Astrocyte of the hippocampus (primary cell): ENCODE measurements around the gene BIN2.
A peak's percentile ranks its signal among the peaks of the same experiment; 100 is the strongest.

Experiments
- DNase-seq: peaks from one replicate; pipeline ENCODE4 v3.0.0; 2011; ENCODE audit warnings: low read depth, low spot score

The BIN2 gene

DNA sequence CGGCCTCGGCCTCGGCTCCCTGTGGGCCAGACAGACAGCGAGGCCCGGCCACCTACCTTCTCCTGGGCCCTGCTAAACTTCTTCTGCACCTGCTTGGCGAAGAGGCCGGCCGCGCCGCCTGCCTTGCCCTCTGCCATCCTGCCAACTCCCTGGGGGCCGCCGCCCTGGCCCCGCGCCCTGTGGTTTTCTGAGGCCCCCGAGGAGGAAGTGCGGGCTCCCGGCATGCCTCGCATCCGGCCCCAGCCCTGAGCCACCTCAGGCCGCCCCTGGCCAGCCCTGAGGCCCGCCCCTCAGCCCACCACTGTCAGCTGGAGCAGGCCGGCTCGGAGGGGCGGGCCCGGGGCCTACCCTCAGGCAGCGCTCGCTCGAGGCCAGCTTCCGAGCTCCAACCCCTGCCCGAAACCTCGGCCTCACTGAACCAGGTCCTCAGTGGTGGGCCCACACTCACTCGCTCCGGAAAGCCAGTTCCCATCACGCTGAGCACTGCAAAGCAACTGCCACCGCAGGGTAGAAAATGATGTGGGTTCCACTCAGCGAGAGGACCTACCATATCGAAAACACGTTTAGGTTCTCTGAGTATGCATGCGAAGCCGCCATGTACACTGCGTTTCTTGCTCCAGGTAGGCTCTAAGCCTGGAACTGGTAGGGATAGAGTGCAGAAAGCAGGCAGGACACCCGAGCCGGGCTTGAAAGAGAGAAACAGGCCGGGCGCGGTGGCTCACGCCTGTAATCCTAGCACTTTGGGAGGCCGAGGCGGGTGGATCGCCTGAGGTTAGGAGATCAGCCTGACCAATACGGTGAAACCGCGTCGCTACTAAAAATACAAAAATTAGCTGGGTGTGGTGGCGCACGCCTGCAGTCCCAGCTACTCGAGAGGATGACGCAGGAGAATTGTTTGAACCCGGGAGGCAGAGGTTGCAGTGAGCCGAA is at the start of gene BIN2:
Gene BIN2, minus strand, starts transcription at position 209 of the 930 bp plus-strand sequence. Its CDS starts 72 bp downstream, at position 137.
- no peak for DNase-seq

DNA sequence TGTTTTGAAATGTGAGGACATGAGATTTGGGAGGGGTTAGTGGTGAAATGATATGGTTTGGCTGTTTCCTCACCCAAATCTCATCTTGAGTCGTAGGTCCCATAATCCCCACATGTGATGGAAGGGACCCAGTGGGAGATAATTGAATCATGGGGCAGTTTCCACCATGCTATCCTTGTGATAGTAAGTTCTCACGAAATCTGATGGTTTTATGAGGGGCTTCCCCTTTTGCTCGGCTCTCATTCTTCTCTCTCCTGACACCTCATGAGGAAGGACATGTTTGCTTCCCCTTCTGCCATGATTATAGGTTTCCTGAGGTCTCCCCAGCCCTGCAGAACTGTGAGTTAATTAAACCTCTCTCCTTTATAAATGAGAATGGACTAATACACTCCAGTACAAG is 49.2 kb upstream of the BIN2 start:
- DNase-seq, result no peak

DNA sequence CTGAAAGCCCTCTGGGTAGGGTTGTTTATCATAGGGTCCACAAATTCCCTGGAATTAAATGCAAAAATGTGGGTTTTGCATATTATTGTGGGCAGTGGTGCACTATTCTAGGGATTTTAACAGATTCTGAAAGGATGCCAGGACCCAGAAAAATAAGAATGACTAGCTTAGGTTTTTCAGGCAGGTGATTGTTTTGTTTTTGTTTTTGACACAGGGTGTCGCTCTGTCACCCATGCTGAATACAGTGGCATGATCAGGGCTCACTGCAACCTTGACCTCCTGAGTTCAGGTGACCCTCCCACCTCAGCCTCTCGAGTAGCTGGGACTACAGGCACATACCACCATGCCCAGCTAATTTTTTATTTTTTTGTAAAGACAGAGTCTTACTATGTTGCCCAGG is 48.0 kb upstream of the BIN2 start:
- no peak for DNase-seq

DNA sequence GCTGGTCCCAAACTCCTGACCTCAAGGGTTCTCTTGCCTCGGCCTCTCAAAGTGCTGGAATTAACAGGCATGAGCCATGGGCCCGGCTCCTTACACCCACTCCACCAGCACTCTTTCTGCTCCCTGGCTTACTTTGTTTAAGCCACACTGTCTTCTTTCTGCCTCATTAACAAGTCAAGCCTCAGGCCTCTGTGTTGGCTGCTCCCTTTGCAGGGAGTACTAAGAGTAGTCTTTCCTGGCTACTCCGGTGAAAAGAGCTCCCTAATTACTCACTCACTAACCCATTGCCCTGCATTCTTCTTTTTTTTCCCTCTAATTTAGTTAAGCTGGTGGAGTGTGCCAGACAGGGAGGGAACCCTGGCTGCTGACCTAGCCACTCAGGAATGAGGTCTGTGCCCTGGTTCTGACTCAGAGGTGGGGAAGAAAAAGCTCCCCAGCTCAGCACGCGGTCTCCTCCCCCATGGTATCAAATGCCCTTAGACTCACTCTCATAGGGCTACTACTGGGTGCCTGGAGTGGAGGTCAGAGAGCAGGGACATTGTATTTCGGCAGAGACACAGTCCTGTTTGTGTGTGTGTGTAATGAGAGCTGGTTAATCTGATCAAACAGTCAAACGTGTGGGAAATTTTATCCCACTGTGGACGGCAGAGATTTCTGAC is 47.5 kb upstream of the BIN2 start:
- DNase-seq, result peak; percentile 98

DNA sequence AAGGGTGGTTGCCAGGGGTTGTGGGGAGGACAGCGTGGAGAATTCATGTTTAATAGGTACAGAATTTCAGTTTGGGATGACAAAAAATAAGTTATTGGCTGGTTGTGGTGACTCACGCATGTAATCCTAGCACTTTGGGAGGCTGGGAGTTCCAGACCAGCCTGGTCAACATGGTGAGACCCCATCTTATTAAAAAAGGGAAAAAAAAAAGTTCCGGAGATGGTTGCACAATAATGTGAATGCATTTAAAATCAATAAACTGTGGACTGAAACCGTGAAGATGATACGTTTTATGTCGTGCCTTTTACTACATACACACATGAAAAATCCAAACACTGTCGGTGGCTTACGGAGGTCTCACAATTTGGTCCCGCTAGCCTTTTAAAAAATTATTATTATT is 46.7 kb upstream of the BIN2 start:
- DNase-seq, result no peak

DNA sequence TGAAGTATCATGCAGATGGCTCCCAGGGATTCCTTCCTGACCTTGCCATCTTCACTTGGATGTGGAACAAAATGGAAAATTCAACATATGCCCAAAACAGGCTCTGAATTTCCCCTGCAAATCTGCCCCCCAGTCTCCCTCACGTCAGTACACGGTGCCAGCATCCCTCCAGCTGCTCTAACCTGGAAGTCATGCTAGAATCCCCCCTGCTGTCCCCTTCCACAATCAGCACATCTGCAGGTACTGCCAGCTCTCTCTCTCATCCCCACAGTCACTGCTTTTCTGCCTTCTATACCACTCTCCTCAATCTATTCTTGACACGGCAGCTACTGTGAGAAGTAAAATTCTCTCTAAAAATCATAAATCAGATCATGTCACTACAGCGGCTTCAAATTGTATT is 45.6 kb upstream of the BIN2 start:
- no peak for DNase-seq

DNA sequence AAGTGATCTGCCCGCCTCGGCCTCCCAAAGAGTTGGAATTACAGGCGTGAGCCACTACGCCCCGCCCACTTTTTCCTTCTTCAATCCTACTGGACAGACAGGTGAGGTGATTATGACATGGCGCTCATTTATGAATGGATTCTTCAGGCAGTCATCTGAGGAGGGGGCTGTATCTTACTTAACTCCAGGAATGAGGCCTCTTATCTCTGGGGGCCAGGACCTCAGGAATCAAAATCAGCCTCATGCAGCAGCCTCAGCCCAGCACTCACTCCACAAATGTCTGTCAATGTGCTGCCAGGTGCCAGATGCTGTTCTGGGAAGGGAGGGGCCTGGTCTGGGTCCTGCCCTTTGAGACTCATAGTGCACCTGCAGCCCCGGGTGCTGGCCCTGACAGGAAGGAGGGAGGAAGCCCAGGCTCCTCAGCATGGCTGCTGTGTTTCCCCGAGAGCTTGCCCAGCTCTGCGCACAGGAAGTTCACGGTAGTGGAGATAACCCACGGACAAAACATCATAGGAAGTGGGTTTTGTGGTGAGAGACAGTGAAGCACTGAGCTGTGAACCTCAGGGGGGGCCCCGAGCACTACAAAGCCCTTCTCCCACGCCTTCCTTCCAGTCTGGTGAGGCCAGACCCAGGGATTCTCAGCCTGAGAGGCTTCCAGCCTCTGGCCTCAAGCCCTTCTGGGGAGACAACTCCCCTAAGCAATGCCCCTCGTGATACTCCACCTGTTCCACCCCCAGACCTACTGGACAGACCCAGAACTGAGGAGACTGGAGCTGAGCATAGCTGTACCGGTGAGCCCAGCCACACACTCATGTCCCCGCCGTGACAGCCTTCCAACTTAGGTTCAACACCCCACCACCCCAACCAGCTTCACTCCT is 44.9 kb upstream of the BIN2 start:
- DNase-seq, result peak; percentile 43

DNA sequence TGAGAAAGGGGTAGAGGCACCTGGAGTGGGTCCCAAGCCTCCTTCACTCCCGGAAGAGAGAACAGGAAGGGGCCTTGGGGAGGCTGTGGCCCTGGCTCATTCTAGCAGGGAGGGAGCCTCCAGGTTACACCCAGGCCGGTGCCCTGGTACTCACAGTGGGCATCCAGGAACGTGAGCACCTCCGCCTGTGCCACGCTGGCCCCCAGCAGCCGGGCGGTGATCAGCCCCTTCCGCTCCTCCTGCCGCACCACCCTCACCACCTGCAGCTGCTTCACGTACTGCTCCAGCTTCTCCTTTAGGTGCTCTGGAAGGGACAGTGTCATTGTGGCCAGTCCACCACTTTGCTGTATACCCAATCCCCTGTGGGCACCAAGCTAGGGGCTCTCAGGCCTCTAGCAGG is 41.3 kb upstream of the BIN2 start:
- DNase-seq, result no peak

DNA sequence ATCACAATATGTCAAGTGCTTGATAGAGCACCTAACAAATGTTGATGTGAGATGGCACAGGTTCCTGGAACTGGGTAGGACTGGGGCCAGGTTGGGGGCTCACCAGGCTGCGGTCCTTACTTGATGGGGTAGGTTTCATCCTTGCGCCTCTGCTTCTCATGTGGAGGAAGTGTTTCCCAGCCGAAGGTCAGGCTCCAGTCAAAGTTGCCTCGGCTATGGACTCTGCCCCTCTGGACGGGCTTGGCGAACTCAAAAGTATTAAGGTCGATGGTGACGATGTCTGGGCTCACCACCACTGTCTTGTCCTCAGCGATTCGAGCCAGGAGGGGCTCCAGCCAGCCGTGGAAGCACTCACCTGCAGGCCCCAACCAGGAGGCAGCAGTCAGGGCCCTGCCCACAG is 40.0 kb upstream of the BIN2 start:
- DNase-seq, result no peak

DNA sequence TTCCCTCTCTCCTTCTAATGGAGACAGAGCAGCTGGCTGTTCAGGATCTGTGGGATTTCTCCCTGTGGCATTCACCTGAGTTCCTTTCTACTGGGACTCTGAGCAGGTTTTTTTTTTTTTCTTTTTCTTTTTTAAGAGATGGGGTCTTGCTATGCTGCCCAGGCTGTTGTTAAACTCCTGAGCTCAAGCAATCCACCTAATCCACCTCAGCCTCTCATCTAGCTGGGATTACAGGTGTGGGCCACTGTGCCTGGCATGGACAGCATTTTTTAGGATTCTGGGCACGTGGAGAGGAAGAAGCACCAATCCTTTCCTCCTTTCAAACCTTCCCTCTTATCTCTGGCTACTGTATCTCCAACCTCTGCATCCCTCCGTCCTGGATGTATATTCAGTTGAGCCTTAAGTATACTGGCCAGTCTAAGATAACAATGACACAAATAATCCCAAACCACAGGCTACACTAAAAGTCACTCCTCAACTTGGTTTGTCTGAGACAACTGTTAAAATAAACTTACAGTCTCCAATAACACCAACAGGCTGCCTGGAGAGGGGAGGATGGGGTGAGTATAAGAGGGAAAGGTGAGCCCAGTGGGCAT is 38.9 kb upstream of the BIN2 start:
- DNase-seq, result no peak

DNA sequence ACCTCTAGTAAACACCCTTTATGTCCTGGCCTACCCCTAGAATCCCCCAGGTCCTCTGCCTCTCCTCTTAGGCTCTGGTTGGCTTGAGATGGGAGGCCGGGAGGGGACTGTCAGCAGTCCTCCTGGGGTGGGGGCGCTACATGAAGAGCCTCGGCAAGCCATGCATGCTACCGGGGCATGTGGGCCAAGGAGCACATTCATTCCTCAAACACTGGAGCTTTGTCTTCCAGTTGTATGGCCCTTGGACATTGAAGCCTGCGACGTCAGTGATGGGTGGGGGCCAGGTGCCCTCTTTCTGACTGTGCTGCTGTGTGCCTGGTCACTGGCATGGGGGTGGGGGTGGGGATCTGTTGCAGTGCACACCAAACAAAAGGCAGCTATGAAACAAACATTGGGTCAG is 38.3 kb upstream of the BIN2 start:
- no peak for DNase-seq

DNA sequence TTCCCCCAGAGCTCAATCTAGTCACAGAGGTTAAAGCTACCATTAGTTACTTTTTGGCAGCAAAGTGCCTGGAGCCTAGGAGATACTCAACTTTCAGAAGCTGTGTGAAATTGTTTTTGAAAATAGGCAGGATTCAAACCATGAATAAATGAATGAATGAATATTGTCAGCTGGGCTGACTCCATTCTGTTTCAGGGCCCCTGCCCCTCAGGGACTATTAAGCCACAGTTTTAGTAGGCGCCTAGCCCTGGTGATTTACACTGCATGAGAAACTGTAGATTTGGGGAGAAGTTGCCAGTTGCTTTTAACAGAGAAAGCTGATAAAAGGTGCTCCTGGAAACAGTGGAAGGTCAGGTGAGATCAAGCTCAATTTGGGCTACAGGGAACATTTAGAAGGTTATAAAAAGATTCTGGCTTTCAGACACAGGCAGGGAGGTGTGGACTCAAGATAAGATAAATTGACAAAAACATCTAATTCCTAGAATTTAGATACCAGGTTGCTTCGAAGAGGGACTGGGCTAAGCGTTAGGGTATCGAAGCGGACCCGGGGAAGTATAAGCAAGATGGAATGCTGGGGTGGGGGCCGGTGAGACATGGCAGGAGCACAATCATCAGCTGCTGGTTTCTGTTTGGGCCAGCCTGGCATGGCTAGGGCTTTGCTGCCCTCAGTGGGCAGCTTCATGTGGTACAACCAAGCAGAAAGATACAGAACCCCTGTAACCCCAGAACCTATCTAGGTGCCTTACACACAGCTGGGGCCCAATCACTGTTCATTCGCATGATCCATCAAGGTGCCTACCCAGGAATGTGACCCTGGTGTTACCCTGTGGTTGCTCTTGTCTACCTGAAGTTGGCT is 37.4 kb upstream of the BIN2 start:
- DNase-seq, result no peak

DNA sequence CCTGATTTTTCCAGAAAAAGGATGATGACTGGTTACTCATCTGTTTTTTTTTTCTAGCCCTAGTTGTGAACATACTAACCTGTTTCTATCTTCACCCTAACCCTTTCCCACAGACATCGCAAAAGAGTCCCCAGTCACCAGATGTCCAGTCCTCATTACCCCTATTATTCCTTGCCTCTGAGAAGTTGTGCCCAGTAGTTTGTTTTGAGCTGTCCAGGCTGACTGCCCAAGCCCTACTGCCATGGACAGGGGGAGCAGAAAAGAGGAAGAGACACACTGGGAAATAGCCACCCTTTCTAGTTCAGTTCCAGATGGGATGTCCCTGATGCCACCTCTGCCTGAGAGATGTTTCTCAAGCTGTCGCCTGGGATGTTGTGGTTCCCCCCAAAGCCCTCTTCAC is 36.3 kb upstream of the BIN2 start:
- no peak for DNase-seq

DNA sequence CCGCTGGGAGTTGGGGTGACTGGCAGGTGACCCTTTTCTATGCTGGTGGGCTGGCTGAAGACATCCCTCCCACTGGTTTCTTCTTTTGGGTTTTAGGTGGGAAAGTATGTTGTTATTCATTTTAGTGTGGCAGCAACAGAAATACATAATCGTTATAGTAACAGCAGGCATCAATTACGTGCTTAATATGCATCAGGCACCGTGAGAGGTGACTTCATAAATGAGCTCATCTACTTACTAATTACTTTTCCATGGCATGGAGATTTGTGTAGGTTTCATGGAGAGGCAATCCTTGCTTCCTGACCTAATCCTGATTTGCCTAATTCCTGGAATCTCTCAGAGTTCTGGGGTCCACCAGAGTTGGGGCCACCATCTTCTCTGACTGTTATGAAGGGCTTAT is 35.9 kb upstream of the BIN2 start:
- DNase-seq, result no peak

DNA sequence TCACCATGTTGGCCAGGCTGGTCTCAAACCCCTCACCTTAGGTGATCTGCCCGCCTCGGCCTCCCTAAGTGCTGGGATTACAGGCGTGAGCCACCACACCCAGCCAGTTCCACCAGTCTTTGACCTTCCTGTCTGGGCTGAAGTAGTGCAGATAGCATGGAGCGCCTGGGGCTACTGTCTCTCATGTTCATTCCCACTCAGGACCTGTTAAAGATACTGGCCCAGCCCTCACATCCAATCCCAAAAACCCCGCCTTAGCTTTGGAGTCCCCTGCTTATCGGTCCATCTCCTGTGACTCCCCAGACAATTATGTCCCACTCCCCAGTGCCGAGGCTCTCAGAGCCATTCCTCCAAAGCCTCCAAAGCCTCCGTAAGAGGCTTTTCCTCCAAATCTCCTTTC is 34.5 kb upstream of the BIN2 start:
- DNase-seq, result no peak

DNA sequence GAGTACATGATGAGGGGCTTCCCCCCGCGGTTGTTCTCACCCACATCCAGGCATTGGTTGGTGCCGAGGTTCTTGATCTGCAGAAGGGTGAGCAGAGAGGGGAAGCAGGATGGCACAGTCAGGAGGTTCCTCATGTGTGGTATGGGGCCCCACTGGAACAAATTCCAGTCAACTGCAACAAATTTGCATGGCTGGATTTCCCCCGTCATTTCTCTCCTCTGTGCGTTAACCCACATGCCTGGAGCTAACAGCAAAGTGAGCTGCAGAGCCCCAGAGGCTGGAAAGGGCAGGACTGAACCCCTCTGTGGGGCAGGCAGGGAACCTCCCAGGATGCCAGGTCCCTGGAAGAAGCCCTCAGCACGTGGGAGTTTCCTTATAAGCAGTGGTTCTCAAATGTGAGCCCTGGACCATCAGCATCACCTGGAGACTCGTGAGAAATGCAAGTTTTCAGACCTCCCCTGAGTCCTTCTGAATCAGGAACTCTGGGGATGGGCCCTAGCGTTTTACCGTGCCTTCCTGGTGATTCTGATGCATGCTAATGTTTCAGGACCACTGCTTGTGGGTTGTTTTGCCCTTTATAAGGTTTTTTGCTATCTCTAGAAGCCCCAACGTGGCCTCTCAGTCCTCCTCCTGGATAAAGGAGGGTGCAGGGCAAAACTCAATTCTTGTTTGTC is 33.5 kb upstream of the BIN2 start:
- DNase-seq, result no peak

DNA sequence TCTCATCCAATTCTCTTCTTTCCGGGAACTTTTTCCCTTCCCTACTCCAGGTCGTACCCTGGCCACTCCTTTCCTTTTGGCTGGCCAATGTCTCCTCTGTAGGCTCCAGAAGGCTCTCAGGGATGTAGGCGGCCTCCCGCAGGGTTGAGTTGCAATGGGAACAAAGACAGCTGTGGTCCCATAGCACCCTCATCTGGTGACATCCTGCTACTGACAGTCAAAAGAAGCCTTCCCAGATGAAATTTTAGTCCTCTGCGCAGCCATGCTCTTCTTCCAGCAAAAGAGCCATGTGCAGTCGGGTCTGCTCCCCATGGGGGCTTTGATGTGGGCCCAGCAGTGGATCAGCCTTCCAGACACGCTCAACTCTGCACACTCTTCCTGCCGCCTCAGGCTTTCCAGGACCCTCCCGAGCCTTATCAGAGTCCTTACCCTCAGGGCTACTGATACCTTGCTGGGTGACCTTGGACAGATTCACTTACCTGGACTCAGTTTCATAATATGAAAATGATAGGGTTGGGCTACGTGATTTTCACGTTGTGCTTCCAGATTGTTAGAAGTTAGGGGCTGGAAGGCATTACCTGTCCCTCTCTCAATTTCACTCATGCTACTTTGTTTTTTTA is 28.0 kb upstream of the BIN2 start:
- peak; percentile 83 for DNase-seq

DNA sequence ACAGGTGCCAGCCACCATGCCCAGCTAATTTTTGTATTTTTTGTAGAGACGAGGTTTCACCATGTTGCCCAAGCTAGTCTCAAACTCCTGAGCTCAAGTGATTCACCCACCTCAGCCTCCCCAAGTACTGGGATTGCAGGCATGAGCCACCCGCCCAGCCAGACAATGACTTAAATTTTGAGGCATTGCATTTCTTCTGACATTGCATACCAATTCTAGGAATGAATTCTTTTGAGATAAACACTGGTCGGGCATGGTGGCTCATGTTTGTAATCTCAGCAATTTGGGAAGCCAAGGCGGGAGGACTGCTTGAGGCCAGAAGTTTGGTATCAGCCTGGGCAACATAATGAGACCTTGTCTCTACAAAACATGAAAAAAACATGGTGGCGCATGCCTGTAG is 25.1 kb upstream of the BIN2 start:
- peak; percentile 65 for DNase-seq

DNA sequence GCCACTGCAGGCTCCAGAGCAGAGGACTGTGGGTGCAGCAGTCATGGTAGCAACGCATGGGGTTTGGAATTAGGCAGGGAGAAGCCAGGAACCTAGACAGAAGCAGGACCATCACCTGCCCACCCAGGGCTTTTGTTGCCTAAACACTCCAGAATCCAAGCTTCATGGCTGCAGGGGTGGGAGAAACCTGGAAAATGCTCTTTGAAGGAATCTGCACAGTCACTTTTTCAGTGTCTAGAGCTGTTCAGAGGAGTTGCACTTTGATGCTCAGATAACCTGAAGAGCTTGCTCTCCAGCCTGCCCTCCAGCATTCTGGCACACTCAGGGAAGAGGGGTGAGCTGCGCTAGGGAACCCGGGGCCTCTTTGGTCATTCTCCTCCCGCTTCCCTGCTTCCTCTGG is 24.1 kb upstream of the BIN2 start:
- no peak for DNase-seq

DNA sequence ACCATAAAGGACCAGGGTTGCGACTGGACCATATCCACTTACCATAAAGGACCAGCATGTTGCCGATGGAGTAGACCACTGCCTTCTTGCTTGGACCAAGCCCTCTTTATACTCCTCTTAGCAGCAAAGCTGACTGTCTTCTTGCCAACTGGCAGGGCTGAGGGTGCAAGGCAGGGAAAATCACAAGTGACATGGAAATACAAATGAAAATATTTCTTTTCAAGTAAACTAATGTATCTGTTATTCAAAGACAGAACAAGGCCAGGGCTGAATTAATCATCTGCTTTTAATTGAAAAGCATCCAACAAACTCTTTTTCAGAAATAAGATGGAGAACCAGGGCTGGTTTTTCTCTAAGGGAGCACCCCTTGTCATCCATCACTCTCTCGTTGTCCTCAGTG is 22.6 kb upstream of the BIN2 start, which contains the start of gene CELA1:
Gene CELA1, minus strand, starts transcription at position 99 of the 400 bp plus-strand sequence. Its CDS starts 41 bp downstream, at position 58.
- no peak for DNase-seq
